AG04449 (cell line): ENCODE data around the gene ARMCX4.
"Not testable (repeated sequence)": the region's sequence is repeated elsewhere in the genome, so short reads cannot be mapped to it uniquely, and the experiment has no call there.

ENCODE experiments used
- CTCF ChIA-PET: fragments of 350-600 bp; formaldehyde crosslinking; extraction: SDS; loops from one replicate; lab custom pipeline; 2021; ENCODE audit warnings: antibody characterized with exemption; lab: Yijun Ruan, JAX
- POLR2A ChIA-PET: fragments of 400-600, 350-600 bp; formaldehyde crosslinking; extraction: SDS; loops from one replicate; lab custom pipeline; 2020; ENCODE audit warnings: antibody characterized with exemption, inconsistent platforms; lab: Yijun Ruan, JAX
- DNase-seq: peaks from one replicate; pipeline ENCODE4 v3.0.0-alpha.2; 2010; ENCODE audit warnings: low read depth, low spot score
- H3K4me3 ChIP-seq: 2 replicates; pipeline ENCODE4 v1.5.1; 2011; ENCODE audit warnings: low read depth, mild to moderate bottlenecking, control low read depth, low read length
- CTCF ChIP-seq: IDR thresholded peaks from one replicate; pipeline ENCODE4 v1.5.1; 2011; ENCODE audit warnings: mild to moderate bottlenecking, moderate library complexity, low read length, control low read depth, inconsistent platforms; ENCODE audit not compliant: insufficient read depth; ENCODE audit errors: missing control alignments

ARMCX4 gene

GRCh38 chrX:101488796-101489195 lies 3.5 kb downstream of the ARMCX4 start:
- CTCF ChIA-PET, result no interaction called here
- no peak overlapping the region for H3K4me3 ChIP-seq
- TF ChIP-seq CTCF, result no peak
- no peak for DNase-seq
- POLR2A ChIA-PET, result no interaction called here

GRCh38 chrX:101491943-101492342 lies 6.7 kb downstream of the ARMCX4 start:
- no peak for TF ChIP-seq CTCF
- no peak overlapping the region for H3K4me3 ChIP-seq
- POLR2A ChIA-PET, result no interaction called here
- CTCF ChIA-PET, result no interaction called here
- no peak for DNase-seq

GRCh38 chrX:101493225-101493624 lies 8.0 kb downstream of the ARMCX4 start:
- CTCF ChIA-PET, result no interaction called here
- H3K4me3 ChIP-seq, result no peak overlapping the region
- no peak for DNase-seq
- POLR2A ChIA-PET, result no interaction called here
- TF ChIP-seq CTCF, result no peak

GRCh38 chrX:101502929-101503328 lies 17.7 kb downstream of the ARMCX4 start:
- POLR2A ChIA-PET, H3K4me3 ChIP-seq, CTCF ChIA-PET, DNase-seq: not testable (repeated sequence)

GRCh38 chrX:101507372-101507771 lies 22.1 kb downstream of the ARMCX4 start:
- DNase-seq, result no peak
- no peak for TF ChIP-seq CTCF
- ChIA-PET POLR2A (no interaction called here), CTCF (no interaction called here)
- H3K4me3 ChIP-seq, result no peak overlapping the region

- no peak overlapping the region for H3K4me3 ChIP-seq
- no peak for TF ChIP-seq CTCF
- ChIA-PET POLR2A (no interaction called here), CTCF (interaction anchor here (1.3 kb wide), 1 partner anchor 10 kb away, joined by 3 read pairs; no protein-coding TSS in a partner anchor)
- DNase-seq, result no peak
Measured at GRCh38 chrX:101507986-101508385, 22.7 kb downstream of the ARMCX4 start.

GRCh38 chrX:101530944-101531343 lies 45.7 kb downstream of the ARMCX4 start:
- no peak overlapping the region for H3K4me3 ChIP-seq
- ChIA-PET CTCF (no interaction called here), POLR2A (no interaction called here)
- TF ChIP-seq CTCF, result no peak
- no peak for DNase-seq
